Stimulated activated CD4-positive, alpha-beta T cell treated with anti-CD3 and anti-CD28 coated beads, Interleukin-1b, Interleukin-23, amount 100 ng/mL, for 1 hour (primary cell): ENCODE measurements around the gene FGF8.

Experiments used
- DNase-seq, 2 donors: peaks; one replicate each; pipeline ENCODE4 v3.0.0-alpha.2; 2020; ENCODE audit warnings: low read depth in 2 of 2

FGF8 gene

GRCh38 chr10:101732096-101732495, 43.8 kb downstream of the FGF8 start:
- no peak for DNase-seq

- DNase-seq = no peak
Measured at GRCh38 chr10:101726115-101726387, 49.9 kb downstream of the FGF8 start.

GRCh38 chr10:101725296-101726114, 50.4 kb downstream of the FGF8 start:
- no peak for DNase-seq

GRCh38 chr10:101724446-101724845, 51.5 kb downstream of the FGF8 start:
- DNase-seq = no peak

- DNase-seq = no peak
Measured at GRCh38 chr10:101723176-101723575, 52.7 kb downstream of the FGF8 start.

GRCh38 chr10:101721806-101722205, 54.1 kb downstream of the FGF8 start:
- DNase-seq = no peak

GRCh38 chr10:101720606-101721230, 55.2 kb downstream of the FGF8 start:
- no peak for DNase-seq
